Endometrial microvascular endothelial cells (primary cell): ENCODE data around the gene PCDH19. TPM values are rescaled to one million over a fixed set of nuclear protein-coding genes. Genes with fewer than 3 reads are reported as not detected.
"Not testable (repeated sequence)": the region's sequence is repeated elsewhere in the genome, so short reads cannot be mapped to it uniquely, and the experiment has no call there.

ENCODE experiments used
- in situ Hi-C: cut with HindIII; loops from 2 replicates; pipeline ENCODE4 v1.10.0; 2017; ENCODE audit warnings: low sequenced_read_pairs, low pct_unique_long_range_greater_than_20kb; ENCODE audit errors: inconsistent ontology term
- total RNA-seq: library from RNA; depleted of rRNA; stranded (reverse); fragments of >200 nt; gene quantifications from one replicate; pipeline ENCODE4 v1.2.3, GENCODE V29; 2015; ENCODE audit errors: inconsistent ontology term

The PCDH19 gene
- not detected for total RNA-seq

- in situ Hi-C loops, result no loop called here
Measured at GRCh38 chrX:100409610-100410590, at the start of gene PCDH19. Gene PCDH19, minus strand, starts transcription at chrX:100410273. Its CDS starts 1,676 bp downstream, at chrX:100408597.

- in situ Hi-C loops, result no loop called here
Measured at GRCh38 chrX:100449696-100450608, 39.9 kb upstream of the PCDH19 start.

GRCh38 chrX:100447655-100448397 lies 37.8 kb upstream of the PCDH19 start:
- in situ Hi-C loops, result no loop called here

- in situ Hi-C loops, result no loop called here
Measured at GRCh38 chrX:100445593-100445992, 35.5 kb upstream of the PCDH19 start.

GRCh38 chrX:100441321-100441720 lies 31.2 kb upstream of the PCDH19 start:
- in situ Hi-C loops, result not testable (repeated sequence)

GRCh38 chrX:100440006-100440405 lies 29.9 kb upstream of the PCDH19 start:
- in situ Hi-C loops, result no loop called here

- in situ Hi-C loops, result no loop called here
Measured at GRCh38 chrX:100435726-100436125, 25.7 kb upstream of the PCDH19 start.

- in situ Hi-C loops, result no loop called here
Measured at GRCh38 chrX:100424012-100424411, 13.9 kb upstream of the PCDH19 start.

- in situ Hi-C loops, result no loop called here
Measured at GRCh38 chrX:100418556-100418955, 8.5 kb upstream of the PCDH19 start.

GRCh38 chrX:100417681-100418080 lies 7.6 kb upstream of the PCDH19 start:
- in situ Hi-C loops, result no loop called here

GRCh38 chrX:100413229-100413628 lies 3.2 kb upstream of the PCDH19 start:
- in situ Hi-C loops, result no loop called here

- in situ Hi-C loops, result no loop called here
Measured at GRCh38 chrX:100411802-100412715, 2.0 kb upstream of the PCDH19 start.

GRCh38 chrX:100410901-100411801 lies 1.1 kb upstream of the PCDH19 start:
- in situ Hi-C loops, result no loop called here

GRCh38 chrX:100408713-100409609 lies 1.1 kb downstream of the PCDH19 start:
- in situ Hi-C loops, result no loop called here

- in situ Hi-C loops, result no loop called here
Measured at GRCh38 chrX:100407784-100408712, 2.0 kb downstream of the PCDH19 start.
